Skeletal muscle cell (primary cell): ENCODE data around the gene KIF13A.

Experiments
- DNase-seq: peaks from one replicate; pipeline ENCODE4 v3.0.0-alpha.2; 2010; ENCODE audit warnings: low read depth
- H3K4me3 ChIP-seq: 2 replicates; pipeline ENCODE4 v1.5.1; 2011; ENCODE audit warnings: low read depth, mild to moderate bottlenecking, control low read depth, low read length, moderate library complexity

KIF13A gene

GRCh38 chr6:17883665-17884497 lies 103.6 kb downstream of the KIF13A start:
- DNase-seq, result no peak
- H3K4me3 ChIP-seq, result no peak overlapping the region

DNA sequence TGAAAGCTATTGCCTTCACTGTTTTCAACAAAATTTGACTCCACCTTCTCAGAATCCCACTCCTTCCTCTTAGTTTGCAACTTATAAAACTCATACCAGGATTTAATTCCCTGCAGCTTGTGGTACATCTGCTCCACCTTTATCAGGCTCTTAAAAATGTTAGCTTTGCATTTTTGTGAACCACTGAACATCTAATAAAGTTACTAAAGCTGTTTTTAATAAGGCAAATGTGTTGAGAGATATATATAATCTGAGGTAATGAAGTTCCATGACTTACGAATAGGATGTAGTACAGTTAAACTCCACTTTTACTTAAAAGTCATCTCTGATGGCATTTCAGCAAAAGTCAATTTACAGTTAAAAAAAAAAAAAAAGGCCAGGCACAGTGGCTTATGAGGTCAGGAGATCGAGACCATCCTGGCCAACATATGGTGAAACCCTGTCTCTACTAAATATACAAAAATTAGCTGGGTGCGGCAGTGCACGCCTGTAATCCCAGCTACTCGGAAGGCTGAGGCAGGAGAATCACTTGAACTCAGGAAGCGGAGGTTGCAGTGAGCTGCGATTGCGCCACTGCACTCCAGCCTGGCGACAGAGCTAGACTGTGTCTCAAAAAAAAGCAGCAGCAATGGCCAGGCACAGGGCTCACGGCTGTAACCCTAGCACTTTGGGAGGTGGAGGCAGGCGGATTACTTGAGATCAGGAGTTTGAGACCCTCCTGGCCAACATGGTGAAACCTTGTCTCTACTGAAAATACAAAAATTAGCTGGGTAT lies 106.2 kb downstream of the KIF13A start:
- no peak overlapping the region for H3K4me3 ChIP-seq
- no peak for DNase-seq

GRCh38 chr6:17879184-17879583 lies 108.3 kb downstream of the KIF13A start:
- DNase-seq, result no peak

DNA sequence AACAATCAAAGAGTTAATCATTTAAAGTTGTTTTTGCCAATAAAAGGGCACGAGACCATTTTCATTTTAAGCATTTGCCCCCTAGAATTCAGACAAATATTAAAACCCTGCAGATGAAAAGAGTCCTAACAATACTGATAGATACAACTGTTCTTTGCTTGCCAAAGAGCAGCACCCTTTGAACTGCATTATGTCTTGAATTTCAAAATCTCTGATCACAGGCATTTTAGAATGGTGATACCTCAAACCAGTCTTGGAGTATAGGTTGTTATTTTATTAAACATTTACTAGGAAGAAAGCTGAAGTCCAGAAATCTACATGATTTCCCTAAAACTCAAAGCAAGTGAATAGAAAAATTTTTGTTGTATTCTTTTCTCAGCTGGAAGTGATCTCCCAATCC lies 108.7 kb downstream of the KIF13A start:
- no peak overlapping the region for H3K4me3 ChIP-seq
- DNase-seq, result no peak

More at GRCh38 chr6:17879184-17879583, 108.3 kb downstream of the KIF13A start:
- no peak overlapping the region for H3K4me3 ChIP-seq

GRCh38 chr6:17877895-17878440 lies 109.5 kb downstream of the KIF13A start:
- no peak overlapping the region for H3K4me3 ChIP-seq
- DNase-seq, result no peak

GRCh38 chr6:17877196-17877894 lies 110.1 kb downstream of the KIF13A start:
- peak; percentile 89 for DNase-seq

GRCh38 chr6:17874753-17875152 lies 112.7 kb downstream of the KIF13A start:
- no peak for DNase-seq
- no peak overlapping the region for H3K4me3 ChIP-seq

More at GRCh38 chr6:17877196-17877894, 110.1 kb downstream of the KIF13A start:
- H3K4me3 ChIP-seq, result no peak overlapping the region

DNA sequence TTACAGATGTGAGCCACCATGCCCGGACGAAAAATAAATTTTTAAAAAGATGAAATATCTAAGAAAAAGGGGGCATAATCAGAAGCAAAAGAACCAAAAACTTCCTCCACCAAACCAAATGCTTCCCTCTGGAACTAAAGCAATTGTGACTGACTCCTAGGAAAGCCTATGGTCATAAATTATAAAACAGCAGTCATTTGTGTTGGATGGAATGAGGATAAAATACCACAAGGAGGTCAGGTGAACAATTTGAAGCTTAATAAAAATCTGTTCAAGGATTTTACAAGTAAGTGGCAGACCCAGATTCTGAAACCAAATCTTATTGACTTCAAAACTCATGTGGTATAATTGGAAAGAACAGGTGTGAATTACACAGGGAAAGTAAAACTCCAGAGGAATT lies 114.5 kb downstream of the KIF13A start:
- no peak overlapping the region for H3K4me3 ChIP-seq
- DNase-seq, result no peak

- no peak for DNase-seq
- no peak overlapping the region for H3K4me3 ChIP-seq
Observed at GRCh38 chr6:17871836-17872235, 115.6 kb downstream of the KIF13A start.

DNA sequence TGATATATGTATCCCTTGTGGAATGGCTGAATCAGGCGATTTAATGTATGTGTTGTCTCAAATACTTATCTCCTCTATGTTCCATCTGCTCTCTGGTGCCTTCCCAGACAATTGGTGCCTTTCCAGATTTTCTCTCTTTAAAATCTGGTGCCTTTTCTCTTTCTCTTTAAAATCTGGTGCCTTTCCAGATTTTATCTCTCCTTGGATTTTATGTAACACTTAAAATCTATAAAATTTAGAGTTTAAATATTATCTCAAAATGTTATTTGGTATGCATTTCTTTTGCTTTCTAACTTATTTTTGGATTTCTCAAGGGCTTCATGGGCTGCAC lies 116.3 kb downstream of the KIF13A start:
- no peak for DNase-seq

DNA sequence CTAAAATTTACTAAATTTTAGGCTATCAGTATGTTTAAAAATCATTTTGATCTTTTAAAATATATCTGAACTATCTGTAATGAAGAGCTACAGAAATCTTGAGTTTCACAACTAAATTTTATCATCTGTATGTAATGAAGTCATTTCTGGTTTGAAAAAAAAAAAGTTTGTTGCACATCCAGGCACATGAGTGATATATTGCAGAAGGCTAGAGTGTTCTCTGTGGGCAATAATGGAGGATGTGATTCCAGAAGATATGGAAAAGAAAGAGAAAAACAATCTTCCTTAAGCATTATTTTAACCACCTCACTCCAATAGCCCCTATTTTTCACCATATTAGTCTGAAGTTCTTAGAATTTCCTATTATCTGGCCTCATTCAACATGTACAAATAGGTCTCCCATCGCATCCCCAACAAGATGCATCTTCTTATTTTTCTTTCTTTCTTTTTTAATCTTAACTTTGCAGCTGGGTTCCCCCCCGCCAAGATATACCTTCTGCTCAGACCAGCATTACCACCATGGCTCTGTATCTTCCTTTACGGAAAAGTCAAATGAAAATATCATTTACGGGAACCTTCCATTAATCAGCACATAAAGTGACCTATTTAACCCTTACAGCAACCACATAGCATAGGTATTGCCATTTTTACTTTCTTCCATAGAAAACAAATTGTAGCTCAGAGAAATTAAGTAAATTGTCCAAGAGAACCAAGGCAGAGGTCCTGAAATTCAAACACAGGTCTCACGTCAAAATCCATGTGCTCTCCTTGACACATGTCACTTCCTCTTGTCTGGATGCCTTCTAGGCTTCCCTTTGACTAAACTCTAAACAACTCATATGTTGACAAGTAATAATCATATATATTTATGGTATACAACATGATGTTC lies 116.9 kb downstream of the KIF13A start:
- DNase-seq, result no peak

More for the DNA sequence above, 116.3 kb downstream of the KIF13A start:
- no peak overlapping the region for H3K4me3 ChIP-seq

DNA sequence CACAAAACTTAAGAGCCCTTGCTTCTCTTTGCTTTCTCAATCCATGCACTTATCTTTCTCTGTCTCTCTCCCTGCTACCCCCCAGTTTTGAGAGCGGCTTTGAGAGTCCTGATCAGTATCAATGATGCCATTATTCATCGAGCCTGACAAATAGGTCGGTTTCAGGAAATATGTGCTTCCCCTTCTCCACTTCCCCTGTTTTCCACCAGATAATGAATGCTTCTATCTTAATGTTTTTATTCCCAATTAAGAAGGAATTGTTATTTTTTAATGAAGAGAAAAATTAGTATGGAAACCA lies 117.7 kb downstream of the KIF13A start:
- no peak for DNase-seq
- no peak overlapping the region for H3K4me3 ChIP-seq

More for the DNA sequence above, 116.9 kb downstream of the KIF13A start:
- no peak overlapping the region for H3K4me3 ChIP-seq

DNA sequence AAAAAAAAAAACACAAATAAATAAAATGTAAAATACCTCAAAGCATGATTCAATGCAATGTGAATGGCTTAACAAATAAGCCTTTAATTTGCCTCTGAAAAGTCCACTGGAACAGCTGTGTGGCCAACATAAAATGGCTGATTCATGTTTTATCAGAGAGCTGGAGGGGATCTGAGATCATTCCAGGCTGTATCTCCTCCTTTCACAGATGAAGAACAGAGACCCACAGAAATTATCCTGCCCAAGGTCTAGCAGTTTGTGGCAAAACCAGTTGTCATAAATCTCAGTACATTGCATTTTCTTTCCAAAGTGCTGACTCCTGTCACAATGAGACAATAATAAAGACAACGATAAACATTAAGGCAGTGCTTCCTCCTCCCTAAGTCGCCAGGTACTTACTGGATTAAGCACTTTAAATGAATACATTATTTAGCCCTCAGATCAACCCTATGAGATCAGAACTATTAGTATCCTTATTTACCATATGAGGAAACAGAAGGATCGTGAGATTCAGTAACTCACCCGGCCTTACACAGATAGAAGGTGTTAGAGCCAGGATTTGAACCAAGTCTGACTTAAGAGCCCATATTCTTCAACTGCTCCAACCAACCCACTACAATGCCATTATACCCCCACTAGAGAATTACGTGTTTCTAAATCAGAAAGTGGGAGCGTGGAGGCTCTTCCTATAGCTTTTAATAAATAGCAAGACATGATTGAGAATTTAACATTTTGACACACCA lies 118.3 kb downstream of the KIF13A start:
- H3K4me3 ChIP-seq, result no peak overlapping the region
- DNase-seq, result no peak

GRCh38 chr6:17867880-17868279 lies 119.6 kb downstream of the KIF13A start:
- DNase-seq, result peak; percentile 38
- no peak overlapping the region for H3K4me3 ChIP-seq

DNA sequence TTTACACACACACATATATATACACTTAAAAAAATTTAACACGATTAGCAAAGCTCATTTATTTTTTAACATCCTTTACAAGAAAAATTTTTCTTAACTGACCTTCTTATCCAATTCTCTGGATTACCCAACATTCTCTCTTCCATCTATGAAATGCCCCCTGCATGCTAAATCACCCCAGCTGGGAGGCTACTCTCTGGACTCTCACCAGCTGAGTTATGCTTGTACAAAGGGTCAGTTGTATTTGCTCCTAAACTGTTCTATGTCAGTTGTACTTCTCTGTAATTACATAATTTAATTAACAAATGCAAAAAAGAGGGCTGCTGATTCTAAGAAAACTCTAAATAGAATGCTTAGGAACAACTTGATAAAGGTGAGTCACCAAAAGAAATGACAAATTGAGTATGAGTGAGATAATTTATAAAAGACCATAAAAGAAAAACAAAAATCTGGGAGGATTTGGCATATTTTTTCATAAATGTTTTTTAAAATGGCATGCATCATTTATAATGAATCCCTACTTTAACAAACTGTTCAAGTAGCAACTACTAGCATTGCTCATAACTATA lies 120.5 kb downstream of the KIF13A start:
- DNase-seq, result no peak
- H3K4me3 ChIP-seq, result no peak overlapping the region

GRCh38 chr6:17865798-17866725 lies 121.4 kb downstream of the KIF13A start:
- DNase-seq, result peak; percentile 80

DNA sequence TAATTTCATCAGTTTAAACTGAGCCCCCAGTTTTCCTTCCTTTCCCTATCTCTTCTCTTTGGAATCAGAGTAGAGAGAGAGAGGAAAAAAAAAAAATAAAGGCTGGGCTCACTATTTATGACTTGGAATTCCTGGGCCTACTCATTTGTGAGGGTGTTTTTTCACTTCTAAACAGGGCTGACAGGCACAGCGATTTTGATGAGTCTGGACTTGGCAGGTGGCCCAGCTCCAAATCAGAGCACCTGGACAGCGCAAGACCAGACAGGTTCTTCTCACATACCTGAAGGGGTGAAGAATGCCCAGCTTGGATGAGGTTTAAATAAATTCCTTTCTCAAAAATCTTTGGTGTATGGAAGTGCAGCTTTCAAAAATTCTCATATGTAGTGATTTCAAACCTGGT lies 122.2 kb downstream of the KIF13A start:
- no peak for DNase-seq

More at GRCh38 chr6:17865798-17866725, 121.4 kb downstream of the KIF13A start:
- H3K4me3 ChIP-seq, result no peak overlapping the region

More for the DNA sequence above, 122.2 kb downstream of the KIF13A start:
- H3K4me3 ChIP-seq, result no peak overlapping the region
